Skeletal muscle cell (primary cell): ENCODE data around the gene ZBTB22.
"Not testable (repeated sequence)": the region's sequence is repeated elsewhere in the genome, so short reads cannot be mapped to it uniquely, and the experiment has no call there.

Experiments used
- DNase-seq: peaks from one replicate; pipeline ENCODE4 v3.0.0-alpha.2; 2010; ENCODE audit warnings: low read depth
- H3K4me3 ChIP-seq: 2 replicates; pipeline ENCODE4 v1.5.1; 2011; ENCODE audit warnings: low read depth, mild to moderate bottlenecking, control low read depth, low read length, moderate library complexity

ZBTB22 gene, protein sequence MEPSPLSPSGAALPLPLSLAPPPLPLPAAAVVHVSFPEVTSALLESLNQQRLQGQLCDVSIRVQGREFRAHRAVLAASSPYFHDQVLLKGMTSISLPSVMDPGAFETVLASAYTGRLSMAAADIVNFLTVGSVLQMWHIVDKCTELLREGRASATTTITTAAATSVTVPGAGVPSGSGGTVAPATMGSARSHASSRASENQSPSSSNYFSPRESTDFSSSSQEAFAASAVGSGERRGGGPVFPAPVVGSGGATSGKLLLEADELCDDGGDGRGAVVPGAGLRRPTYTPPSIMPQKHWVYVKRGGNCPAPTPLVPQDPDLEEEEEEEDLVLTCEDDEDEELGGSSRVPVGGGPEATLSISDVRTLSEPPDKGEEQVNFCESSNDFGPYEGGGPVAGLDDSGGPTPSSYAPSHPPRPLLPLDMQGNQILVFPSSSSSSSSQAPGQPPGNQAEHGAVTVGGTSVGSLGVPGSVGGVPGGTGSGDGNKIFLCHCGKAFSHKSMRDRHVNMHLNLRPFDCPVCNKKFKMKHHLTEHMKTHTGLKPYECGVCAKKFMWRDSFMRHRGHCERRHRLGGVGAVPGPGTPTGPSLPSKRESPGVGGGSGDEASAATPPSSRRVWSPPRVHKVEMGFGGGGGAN

DNA sequence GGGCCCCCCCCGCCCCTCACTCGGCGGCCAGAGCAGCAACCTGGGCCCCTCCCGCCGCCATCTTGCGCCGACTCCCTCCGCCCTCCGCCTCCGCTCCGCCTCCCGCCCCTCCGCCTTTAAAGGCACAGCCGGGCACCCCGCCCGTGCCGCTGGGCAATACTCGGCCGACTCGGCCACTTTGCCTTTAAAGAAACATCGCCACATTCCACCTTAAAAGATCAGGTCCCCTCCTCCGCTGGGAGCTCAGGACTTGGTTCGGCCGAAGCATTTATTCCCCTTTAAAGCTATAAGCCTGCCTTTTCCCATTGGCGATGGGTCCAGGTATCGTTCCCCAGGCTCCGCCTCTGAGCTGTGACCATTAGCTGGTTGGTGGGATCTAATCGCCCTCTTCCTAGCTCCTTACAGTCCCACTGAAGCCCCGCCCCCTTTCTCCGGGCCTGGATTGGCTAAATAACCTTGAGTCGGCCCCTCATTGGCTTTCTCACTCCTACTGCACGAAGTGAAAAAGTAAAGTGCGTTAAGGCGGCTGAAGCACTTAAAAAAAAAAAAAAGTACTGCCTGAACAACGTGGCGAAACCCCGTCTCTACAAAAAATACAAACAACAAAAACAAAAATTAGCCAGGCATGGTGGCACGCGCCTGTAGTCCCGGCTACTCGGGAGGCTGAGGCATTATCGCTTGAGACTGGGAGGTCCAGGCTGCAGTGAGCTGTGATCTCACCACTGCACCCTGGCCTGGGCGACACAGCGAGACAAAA, at the start of gene ZBTB22:
Gene ZBTB22 (minus strand): TSS at position 76 of the 757 bp plus-strand sequence. CDS start 828 bp downstream, outside the sequence.
- peak; percentile 98 for DNase-seq
- peak within 1 kb of the TSS; percentile 60 for H3K4me3 ChIP-seq

DNA sequence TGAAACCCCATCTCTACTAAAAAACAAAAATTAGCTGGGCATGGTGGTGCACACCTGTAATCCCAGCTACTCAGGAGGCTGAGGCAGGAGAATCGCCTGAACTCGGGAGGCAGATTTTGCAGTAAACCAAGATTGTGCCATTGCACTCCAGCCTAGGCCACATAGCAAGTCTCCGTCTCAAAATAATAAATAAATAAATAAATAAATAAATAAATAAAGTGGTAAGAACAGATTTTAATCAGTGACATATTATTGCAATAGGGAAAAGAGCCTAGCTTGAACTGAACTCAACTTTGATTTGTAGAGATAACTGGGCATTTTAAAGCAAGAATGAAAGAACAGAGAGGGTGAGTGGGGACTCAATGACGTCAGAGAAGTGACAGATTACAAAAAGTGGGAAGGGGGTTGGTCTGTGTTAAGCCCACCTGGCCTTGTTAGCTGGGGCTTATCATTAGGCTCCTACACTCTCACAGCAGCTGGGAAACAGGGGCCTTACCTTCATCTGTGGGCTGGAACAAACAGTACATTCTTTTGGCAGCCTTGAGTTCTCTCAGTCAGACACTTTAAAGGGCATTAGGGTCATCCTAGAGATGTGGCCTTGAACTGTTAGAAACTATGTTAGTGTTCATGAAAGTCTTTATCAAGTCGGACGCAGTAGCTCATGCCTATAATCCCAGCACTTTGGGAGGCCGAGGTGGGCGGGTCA, 49.6 kb upstream of the ZBTB22 start:
- H3K4me3 ChIP-seq: no peak overlapping the region
- no peak for DNase-seq

DNA sequence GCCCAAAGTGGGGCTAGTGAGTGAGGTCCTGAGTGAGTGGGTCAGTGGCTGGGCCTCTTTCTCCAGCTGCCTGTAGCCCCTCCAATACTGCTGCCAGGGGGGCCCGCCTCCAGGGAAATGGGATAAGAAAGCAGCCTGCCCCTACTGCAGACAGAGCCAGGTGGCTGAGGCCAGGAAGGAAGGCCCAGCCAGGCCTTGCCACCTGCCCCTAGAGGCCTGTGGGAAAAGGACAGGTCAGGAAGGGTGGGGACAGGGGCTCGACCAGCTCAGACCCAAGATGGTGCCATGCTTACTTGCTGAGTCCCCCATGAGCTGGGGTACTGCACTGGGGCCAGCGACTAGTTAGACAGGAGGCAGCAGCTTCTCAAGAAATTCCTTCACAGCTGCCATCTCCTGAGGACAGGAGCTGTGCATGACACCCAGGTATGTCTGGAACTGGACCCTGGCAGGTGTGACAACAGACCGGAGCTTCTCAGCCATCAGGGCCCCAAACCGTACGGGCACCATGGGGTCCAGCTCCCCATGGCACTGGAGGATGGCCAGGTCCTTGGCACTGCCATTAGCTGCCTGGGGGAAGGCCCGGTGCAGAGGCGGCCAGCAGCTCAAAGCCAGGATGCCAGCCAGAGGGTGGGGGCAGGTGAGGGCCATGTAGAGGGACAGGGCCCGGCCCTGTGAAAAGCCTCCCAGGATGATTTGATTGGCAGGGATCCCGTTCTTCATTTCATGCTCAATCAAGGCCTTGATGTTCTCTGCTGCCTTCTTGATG, 47.8 kb upstream of the ZBTB22 start:
- H3K4me3 ChIP-seq, DNase-seq: not testable (repeated sequence)

DNA sequence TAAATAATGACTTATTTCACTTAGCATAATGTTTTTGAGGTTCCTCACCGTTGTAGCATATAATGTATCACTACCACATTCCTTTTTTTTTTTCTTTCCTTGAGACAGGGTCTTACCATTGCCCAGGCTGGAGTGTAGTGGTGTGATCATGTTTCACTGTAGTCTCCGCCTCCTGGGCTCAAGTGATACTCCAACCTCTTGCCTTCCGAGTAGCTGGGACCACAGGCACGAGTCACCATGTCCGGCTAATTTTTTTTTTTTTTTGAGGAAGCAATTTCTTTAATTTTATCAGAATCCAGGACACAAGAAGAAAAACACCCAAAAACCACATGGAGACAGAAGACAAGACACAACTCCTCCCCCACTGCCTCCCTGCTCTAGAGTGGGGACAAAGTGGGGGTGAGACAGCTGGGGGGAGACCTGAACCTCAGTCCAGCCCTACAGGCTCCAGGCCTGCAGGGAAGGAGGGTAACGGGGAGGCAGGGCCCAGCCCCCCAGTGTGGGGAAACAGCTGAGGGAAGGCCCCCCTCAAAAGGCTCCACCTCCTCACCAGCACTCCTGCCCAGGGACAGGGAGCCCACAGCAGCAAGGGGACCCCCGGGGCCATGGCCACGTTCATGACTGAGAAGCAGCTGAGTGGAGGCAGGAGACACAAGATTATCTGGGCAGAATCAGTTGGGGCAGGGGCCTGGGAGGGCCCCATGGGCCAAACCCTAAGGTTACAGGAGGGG, 47.1 kb upstream of the ZBTB22 start:
- DNase-seq: peak; percentile 45
- not testable (repeated sequence) for H3K4me3 ChIP-seq

DNA sequence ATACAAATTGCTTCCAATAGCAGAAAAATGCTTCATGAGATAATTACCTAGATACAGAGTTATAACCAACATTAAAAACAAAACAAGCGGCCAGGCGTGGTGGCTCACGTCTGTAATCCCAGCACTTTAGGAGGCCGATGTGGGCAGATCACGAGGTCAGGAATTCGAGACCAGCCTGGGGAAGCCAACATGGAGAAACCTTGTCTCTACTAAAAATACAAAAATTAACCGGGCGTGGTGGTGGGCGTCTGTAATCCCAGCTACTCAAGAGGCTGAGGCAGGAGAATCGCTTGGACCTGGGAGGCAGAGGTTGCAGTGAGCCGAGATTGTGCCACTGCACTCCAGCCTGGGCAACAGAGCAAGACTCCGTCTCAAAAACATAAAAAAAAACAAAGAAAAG, 45.9 kb upstream of the ZBTB22 start:
- not testable (repeated sequence) for H3K4me3 ChIP-seq

DNA sequence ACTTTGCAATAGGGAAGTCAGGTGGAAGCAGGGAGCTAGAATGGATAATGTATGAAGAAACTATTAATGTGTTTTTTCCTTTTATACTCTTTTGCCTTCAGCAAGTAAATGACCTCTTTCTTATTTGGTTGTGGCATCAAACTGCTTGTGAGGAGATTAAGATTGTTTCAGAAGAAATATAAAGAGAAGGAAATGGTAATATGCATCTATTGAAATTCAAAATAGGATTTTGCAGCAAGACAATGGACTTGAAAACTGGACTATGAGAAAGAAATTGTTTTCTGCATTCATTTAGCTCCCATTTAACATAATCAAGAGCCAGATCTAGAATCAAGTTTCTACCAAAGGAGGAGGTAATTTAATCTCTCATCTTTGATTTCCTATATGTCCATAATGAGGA, 41.8 kb upstream of the ZBTB22 start:
- no peak overlapping the region for H3K4me3 ChIP-seq
- no peak for DNase-seq

More for the DNA sequence above, 45.9 kb upstream of the ZBTB22 start:
- not testable (repeated sequence) for DNase-seq

DNA sequence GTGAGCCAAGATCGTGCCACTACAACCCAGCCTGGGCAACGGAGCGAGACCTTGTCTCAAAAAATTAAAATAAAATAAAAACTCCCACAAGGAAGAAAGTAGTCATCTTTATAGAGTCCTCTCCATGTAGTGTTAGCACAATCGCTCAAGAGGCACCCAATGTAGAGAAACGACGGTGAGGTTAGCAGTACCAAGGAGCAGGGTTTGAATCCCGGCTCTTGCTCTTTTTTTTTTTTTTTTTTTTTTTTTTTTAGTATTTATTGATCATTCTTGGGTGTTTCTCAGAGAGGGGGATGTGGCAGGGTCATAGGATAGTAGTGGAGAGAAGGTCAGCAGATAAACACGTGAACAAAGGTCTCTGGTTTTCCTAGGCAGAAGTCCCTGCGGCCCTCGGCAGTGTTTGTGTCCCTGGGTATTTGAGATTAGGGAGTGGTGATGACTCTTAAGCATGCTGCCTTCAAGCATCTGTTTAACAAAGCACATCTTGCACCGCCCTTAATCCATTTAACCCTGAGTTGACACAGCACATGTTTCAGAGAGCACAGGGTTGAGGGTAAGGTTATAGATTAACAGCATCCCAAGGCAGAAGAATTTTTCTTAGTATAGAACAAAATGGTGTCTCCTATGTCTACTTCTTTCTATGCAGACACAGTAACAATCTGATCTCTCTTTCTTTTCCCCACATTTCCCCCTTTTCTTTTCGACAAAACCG, 39.8 kb upstream of the ZBTB22 start:
- not testable (repeated sequence) for DNase-seq, H3K4me3 ChIP-seq

DNA sequence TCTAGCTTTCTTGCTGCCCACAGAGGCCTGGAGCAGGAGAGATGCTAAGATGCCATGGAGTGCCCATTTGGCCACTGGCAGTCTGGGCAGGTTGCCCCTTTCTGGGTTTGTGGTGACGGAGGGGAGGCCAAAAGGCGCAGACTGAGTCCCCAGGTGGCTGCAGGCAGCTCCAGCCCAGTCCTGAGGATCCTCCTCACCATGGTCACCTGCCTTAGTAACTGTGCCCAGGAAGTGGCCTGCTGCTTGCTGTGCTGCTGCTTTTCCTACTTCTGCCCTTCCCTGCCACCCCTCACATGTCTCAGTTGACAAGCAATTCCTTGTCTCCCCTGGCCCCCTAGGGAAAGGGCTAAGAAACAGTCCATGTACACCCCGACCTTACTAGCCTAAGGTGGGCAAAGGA, 38.8 kb upstream of the ZBTB22 start:
- DNase-seq: no peak

DNA sequence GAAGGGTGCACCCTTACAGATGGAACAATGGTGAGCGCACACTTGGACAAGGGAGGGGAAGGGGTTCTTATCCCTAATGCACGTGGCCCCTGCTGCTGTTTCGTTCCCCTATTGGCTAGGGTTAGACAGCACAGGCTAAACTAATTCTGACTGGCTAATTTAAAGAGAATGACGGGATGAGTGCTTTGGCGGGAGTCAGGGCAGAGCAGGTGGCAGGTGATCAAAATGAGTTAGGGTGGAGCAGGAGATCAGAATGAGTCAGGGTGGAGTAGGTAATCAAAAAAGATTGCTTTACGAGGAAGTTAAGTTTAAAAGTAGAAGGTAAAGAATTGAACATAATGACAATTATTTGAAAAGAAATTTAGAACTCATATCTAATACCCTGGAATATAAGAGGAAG, 38.3 kb upstream of the ZBTB22 start:
- DNase-seq, H3K4me3 ChIP-seq: not testable (repeated sequence)

More for the DNA sequence above, 38.8 kb upstream of the ZBTB22 start:
- no peak overlapping the region for H3K4me3 ChIP-seq

DNA sequence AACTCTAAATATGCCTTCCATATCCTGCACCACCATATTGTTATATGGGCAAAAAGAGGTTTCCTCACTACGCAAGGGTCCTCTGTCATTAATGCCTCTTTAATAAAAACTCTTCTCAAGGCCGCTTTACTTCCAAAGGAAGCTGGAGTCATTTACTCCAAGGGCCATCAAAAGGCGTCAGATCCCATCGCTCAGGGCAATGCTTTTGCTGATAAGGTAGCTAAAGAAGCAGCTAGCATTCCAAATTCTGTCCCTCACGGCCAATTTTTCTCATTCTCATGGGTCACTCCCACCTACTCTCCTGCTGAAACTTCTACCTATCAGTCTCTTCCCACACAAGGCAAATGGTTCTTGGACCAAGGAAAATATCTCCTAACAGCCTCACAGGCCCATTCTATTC, 30.3 kb upstream of the ZBTB22 start:
- H3K4me3 ChIP-seq: no peak overlapping the region
- DNase-seq: no peak

DNA sequence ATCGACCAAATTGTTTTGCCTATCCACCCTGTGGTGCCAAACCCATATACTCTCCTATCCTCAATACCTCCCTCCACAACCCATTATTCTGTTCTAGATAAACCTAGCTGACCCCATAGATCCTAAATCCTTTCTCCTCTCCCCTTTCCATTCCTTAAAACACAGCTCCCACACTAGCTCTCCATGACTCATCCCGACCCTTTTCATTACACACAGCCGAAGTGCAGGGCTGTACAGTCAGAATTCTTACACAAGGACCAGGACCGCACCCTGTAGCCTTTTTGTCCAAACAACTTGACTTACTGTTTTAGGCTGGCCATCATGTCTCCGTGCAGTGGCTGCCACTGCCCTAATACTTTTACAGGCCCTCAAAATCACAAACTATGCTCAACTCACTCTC, 29.4 kb upstream of the ZBTB22 start:
- H3K4me3 ChIP-seq, DNase-seq: not testable (repeated sequence)

DNA sequence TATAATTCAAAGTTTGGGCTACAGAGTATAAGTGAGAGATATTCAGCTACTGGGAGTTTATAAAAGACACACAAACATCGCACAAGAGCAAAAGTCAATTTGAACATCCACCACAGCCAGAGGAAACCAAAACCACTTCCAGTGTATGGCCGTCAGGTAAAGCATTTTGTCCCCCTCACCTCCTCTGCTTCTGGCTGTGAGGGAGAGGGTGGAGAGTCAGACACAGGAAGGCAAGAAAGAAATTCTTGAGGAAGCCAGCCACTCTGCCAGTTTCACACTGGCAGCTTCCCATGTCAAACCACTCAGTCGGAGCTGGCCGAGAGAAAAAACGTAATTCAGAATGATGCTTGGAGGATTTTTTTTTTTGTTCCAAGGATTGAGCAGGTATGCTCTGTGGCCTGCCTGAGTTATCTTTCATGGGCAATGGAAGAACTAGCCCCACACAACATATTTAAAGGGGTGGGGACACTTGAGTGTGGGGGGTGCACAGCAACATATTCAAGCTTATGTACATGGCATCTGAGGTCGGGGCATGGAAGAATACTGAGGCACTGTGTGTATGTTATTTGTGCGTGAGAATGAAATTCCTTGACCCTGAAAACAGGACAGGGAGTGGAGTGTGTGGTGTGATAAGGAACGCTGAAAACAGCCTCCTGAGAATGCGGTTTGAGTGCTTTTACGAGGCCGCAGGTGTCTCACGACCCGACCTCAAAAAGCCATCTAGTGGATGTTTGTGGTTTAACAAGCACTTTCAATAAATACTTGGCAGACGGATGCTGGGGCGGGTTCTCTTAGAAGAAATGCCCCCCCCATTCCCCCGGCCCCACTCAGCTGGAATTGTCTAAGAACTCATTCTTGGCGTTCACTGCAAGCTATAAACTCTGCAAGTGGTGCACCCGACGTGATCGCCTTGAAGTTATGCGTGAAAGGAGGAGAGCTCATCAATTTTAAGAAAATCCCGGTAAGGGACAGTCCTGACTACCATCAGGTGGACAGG, 27.5 kb upstream of the ZBTB22 start:
- H3K4me3 ChIP-seq: no peak overlapping the region
- DNase-seq: peak; percentile 49

DNA sequence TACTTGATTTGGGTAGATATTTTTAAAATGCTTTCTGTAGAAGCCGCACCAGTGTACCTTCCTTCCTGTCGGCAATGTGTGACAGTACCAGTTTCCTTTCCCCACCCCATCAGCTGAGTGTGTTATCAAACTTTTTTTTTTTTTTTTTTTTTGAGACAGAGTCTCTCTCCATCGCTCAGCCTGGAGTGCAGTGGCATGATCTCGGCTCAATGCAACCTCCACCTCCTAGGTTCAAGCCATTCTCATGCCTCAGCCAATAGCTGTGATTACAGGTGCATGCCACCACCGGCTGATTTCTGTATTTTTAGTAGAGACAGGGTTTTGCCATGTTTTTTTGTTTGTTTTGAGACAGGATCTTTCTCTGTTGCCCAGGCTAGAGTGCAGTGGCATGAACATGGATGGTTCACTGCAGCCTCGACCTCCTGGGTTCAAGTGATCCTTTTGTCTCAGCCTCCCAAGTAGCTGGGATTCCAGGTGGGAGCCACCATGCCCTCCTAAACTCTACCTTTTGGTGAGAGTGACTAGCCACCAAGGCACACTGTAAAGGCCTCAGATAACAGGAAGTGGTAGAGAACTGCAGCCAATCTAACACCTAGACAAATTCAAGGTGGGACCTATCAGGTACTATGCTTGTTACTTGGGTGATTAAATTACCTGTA, 26.5 kb upstream of the ZBTB22 start:
- H3K4me3 ChIP-seq: no peak overlapping the region
- DNase-seq: no peak

DNA sequence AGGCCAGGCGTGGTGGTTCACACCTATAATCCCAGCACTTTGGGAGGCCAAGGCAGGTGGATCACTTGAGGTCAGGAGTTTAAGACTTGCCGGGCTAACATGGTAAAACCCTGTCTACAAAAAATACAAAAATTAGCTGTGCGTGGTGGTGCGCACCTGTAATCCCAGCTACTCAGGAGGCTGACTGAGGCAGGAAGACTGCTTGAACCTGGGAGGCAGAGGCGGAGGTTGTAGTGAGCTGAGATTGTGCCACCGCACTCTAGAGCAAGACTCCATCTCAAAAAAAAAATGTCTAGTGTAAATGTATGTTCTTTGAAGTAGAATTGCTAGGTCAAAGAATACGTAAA, 26.0 kb upstream of the ZBTB22 start:
- DNase-seq, H3K4me3 ChIP-seq: not testable (repeated sequence)

DNA sequence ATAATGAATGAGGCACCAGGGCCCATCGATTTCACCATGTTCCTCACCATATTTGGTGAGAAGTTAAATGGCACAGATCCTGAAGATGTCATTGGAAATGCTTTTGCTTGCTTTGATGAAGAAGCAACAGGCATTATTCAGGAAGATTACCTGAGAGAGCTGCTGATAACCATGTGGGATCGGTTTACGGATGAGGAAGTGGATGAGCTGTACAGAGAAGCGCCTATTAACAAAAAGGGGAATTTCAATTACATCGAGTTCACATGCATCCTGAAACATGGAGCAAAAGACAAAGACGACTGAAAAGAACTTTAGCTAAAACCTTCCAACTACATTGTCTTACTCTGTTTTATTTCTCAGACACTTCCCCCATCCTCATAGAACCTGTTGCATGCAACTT, 21.6 kb upstream of the ZBTB22 start:
- H3K4me3 ChIP-seq: no peak overlapping the region
- DNase-seq: no peak

DNA sequence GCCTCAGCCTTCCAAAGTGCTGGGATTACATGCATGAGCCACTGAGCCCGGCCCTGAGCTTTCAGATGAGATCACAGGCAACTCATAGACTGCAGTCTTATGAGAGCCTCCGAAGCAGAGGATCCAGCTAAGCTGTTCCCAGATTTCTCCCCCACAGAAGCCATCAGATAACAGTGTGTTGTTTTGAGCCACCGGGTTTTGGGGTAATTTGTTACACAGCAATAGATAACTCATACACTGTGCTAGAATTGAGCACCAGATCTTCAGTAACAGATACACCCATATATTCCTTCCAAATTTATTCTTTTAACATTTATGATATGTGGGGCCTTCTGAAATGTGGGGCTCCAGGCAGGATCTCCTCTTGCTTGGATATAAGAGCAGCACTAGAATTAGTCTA, 19.0 kb upstream of the ZBTB22 start:
- DNase-seq: no peak
- H3K4me3 ChIP-seq: no peak overlapping the region
